PC-9 (cell line): ENCODE results near the gene TMEFF2.

Experiments
- EZH2 ChIP-seq: fragments of 200-600 bp; sonication (generic); IDR thresholded peaks from 2 replicates; pipeline ENCODE4 v1.8.0; 2017; ENCODE audit warnings: antibody characterized with exemption, low read depth
- TF ChIP-seq, protein P1 (sequence below): fragments of 200-600 bp; sonication (generic); conservative IDR thresholded peaks from 2 replicates; pipeline ENCODE4 v1.6.1; 2017; ENCODE audit warnings: mixed run types, antibody characterized with exemption, mild to moderate bottlenecking, moderate library complexity

DNA sequence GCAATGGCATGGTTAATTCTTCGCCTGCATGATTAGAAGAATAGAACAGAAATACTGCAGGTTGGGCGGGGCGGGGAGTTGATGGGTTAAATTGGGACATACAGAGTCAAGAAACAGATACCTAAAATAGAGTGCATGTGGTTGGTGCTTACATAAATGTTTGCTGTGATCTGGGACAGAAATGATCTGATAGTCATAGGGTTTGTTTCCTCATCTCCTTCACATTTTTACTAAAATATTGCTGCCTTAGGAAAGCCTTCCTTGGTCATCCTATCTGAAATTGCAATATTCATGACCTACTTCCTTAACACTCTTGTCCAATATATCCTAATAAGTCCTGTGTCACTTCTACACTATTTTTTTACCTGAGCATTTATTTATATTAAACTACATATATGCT, 163.9 kb downstream of the TMEFF2 start:
- TF ChIP-seq, protein P1, sequence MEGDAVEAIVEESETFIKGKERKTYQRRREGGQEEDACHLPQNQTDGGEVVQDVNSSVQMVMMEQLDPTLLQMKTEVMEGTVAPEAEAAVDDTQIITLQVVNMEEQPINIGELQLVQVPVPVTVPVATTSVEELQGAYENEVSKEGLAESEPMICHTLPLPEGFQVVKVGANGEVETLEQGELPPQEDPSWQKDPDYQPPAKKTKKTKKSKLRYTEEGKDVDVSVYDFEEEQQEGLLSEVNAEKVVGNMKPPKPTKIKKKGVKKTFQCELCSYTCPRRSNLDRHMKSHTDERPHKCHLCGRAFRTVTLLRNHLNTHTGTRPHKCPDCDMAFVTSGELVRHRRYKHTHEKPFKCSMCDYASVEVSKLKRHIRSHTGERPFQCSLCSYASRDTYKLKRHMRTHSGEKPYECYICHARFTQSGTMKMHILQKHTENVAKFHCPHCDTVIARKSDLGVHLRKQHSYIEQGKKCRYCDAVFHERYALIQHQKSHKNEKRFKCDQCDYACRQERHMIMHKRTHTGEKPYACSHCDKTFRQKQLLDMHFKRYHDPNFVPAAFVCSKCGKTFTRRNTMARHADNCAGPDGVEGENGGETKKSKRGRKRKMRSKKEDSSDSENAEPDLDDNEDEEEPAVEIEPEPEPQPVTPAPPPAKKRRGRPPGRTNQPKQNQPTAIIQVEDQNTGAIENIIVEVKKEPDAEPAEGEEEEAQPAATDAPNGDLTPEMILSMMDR = no peak
- no peak for TF ChIP-seq EZH2
